Activated naive CD8-positive, alpha-beta T cell (primary cell): ENCODE data around the gene USF2.

ENCODE experiments used
- H3K27ac Mint-ChIP-seq: one replicate; pipeline ENCODE4 v1.8.0; 2021; ENCODE audit warnings: mixed read lengths
- H3K27me3 Mint-ChIP-seq: one replicate; pipeline ENCODE4 v1.8.0; 2021; ENCODE audit warnings: mixed read lengths
- H3K36me3 Mint-ChIP-seq: one replicate; pipeline ENCODE4 v1.8.0; 2021; ENCODE audit warnings: mixed read lengths
- H3K4me1 Mint-ChIP-seq: one replicate; pipeline ENCODE4 v1.8.0; 2021; ENCODE audit warnings: low read depth, mixed read lengths
- H3K4me3 Mint-ChIP-seq: one replicate; pipeline ENCODE4 v1.8.0; 2021; ENCODE audit warnings: mild to moderate bottlenecking, mixed read lengths
- H3K9me3 Mint-ChIP-seq: one replicate; pipeline ENCODE4 v1.8.0; 2021; ENCODE audit warnings: low read depth, mixed read lengths

The USF2 gene

GRCh38 chr19:35306473-35307246 is 37.9 kb downstream of the USF2 start:
- Mint-ChIP-seq H3K4me1 (no peaks in the 10 kb centered on the region), H3K27me3 (no peaks in the 10 kb centered on the region), H3K9me3 (no peaks in the 10 kb centered on the region), H3K4me3 (no peak overlapping the region), H3K36me3 (no peaks in the 10 kb centered on the region), H3K27ac (no peak overlapping the region)

- no peaks in the 10 kb centered on the region for H3K4me1 Mint-ChIP-seq
- no peaks in the 10 kb centered on the region for H3K9me3 Mint-ChIP-seq
- H3K27me3 Mint-ChIP-seq = no peaks in the 10 kb centered on the region
- no peaks in the 10 kb centered on the region for H3K36me3 Mint-ChIP-seq
- no peak overlapping the region for H3K27ac Mint-ChIP-seq
- no peak overlapping the region for H3K4me3 Mint-ChIP-seq
These were observed 39.2 kb downstream of the USF2 start for GRCh38 chr19:35307931-35308330.

- Mint-ChIP-seq H3K9me3 (no peaks in the 10 kb centered on the region), H3K36me3 (no peaks in the 10 kb centered on the region), H3K27me3 (no peaks in the 10 kb centered on the region), H3K4me1 (no peaks in the 10 kb centered on the region), H3K27ac (no peak overlapping the region), H3K4me3 (no peak overlapping the region)
These were observed 40.1 kb downstream of the USF2 start for GRCh38 chr19:35308910-35309309.

- Mint-ChIP-seq H3K4me1 (no peaks in the 10 kb centered on the region), H3K36me3 (no peaks in the 10 kb centered on the region), H3K27me3 (no peaks in the 10 kb centered on the region), H3K9me3 (no peaks in the 10 kb centered on the region), H3K4me3 (no peak overlapping the region), H3K27ac (no peak overlapping the region)
These were observed 40.9 kb downstream of the USF2 start for GRCh38 chr19:35309481-35310279.

- H3K4me1 Mint-ChIP-seq = no peaks in the 10 kb centered on the region
- no peaks in the 10 kb centered on the region for H3K27me3 Mint-ChIP-seq
- H3K36me3 Mint-ChIP-seq = no peaks in the 10 kb centered on the region
- H3K27ac Mint-ChIP-seq = no peak overlapping the region
- no peaks in the 10 kb centered on the region for H3K9me3 Mint-ChIP-seq
- H3K4me3 Mint-ChIP-seq = no peak overlapping the region
These were observed 41.6 kb downstream of the USF2 start for GRCh38 chr19:35310331-35310730.

GRCh38 chr19:35310811-35311465 is 42.2 kb downstream of the USF2 start:
- H3K9me3 Mint-ChIP-seq = no peaks in the 10 kb centered on the region
- H3K4me1 Mint-ChIP-seq = no peaks in the 10 kb centered on the region
- H3K36me3 Mint-ChIP-seq = no peaks in the 10 kb centered on the region
- no peak overlapping the region for H3K27ac Mint-ChIP-seq
- H3K4me3 Mint-ChIP-seq = no peak overlapping the region
- no peaks in the 10 kb centered on the region for H3K27me3 Mint-ChIP-seq

- no peaks in the 10 kb centered on the region for H3K27me3 Mint-ChIP-seq
- no peak overlapping the region for H3K4me3 Mint-ChIP-seq
These were observed 43.3 kb downstream of the USF2 start for GRCh38 chr19:35311901-35312665.

GRCh38 chr19:35313587-35313986 is 44.8 kb downstream of the USF2 start:
- Mint-ChIP-seq H3K27me3 (no peaks in the 10 kb centered on the region), H3K4me3 (no peak overlapping the region), H3K27ac (no peak overlapping the region), H3K4me1 (peaks cover 2% of the 10 kb centered on the region), H3K9me3 (no peaks in the 10 kb centered on the region), H3K36me3 (no peaks in the 10 kb centered on the region)

More at GRCh38 chr19:35311901-35312665, 43.3 kb downstream of the USF2 start:
- H3K9me3 Mint-ChIP-seq = no peaks in the 10 kb centered on the region
- no peaks in the 10 kb centered on the region for H3K36me3 Mint-ChIP-seq
- no peak overlapping the region for H3K27ac Mint-ChIP-seq
- H3K4me1 Mint-ChIP-seq = no peaks in the 10 kb centered on the region

GRCh38 chr19:35314031-35314430 is 45.3 kb downstream of the USF2 start:
- H3K9me3 Mint-ChIP-seq = no peaks in the 10 kb centered on the region
- H3K36me3 Mint-ChIP-seq = no peaks in the 10 kb centered on the region
- no peaks in the 10 kb centered on the region for H3K27me3 Mint-ChIP-seq
- H3K4me3 Mint-ChIP-seq = no peak overlapping the region
- peaks cover 7% of the 10 kb centered on the region for H3K4me1 Mint-ChIP-seq
- H3K27ac Mint-ChIP-seq = no peak overlapping the region

GRCh38 chr19:35314858-35315470 is 46.2 kb downstream of the USF2 start:
- Mint-ChIP-seq H3K27ac (no peak overlapping the region), H3K4me3 (no peak overlapping the region), H3K9me3 (no peaks in the 10 kb centered on the region), H3K36me3 (no peaks in the 10 kb centered on the region), H3K27me3 (no peaks in the 10 kb centered on the region), H3K4me1 (peaks cover 8% of the 10 kb centered on the region)

GRCh38 chr19:35315883-35316282 is 47.1 kb downstream of the USF2 start:
- Mint-ChIP-seq H3K9me3 (no peaks in the 10 kb centered on the region), H3K4me1 (peaks cover 8% of the 10 kb centered on the region), H3K27ac (no peak overlapping the region), H3K4me3 (no peak overlapping the region), H3K27me3 (no peaks in the 10 kb centered on the region), H3K36me3 (no peaks in the 10 kb centered on the region)

GRCh38 chr19:35316560-35316959 is 47.8 kb downstream of the USF2 start:
- H3K4me1 Mint-ChIP-seq = peaks cover 8% of the 10 kb centered on the region
- no peak overlapping the region for H3K27ac Mint-ChIP-seq
- H3K9me3 Mint-ChIP-seq = no peaks in the 10 kb centered on the region
- no peaks in the 10 kb centered on the region for H3K27me3 Mint-ChIP-seq
- H3K4me3 Mint-ChIP-seq = no peak overlapping the region
- H3K36me3 Mint-ChIP-seq = no peaks in the 10 kb centered on the region

- Mint-ChIP-seq H3K4me3 (no peak overlapping the region), H3K27me3 (no peaks in the 10 kb centered on the region), H3K9me3 (peaks cover 5% of the 10 kb centered on the region), H3K27ac (no peak overlapping the region), H3K36me3 (peaks cover 2% of the 10 kb centered on the region), H3K4me1 (peaks cover 8% of the 10 kb centered on the region)
These were observed 48.8 kb downstream of the USF2 start for GRCh38 chr19:35317464-35318043.
